Stomach smooth muscle (tissue), 2 donors: ENCODE measurements around the gene FBXW12.
A peak's percentile ranks its signal among the peaks of the same experiment; 100 is the strongest.

ENCODE experiments used
- H3K27ac ChIP-seq: one replicate; pipeline ENCODE4 v1.7.0; 2013; ENCODE audit warnings: mild to moderate bottlenecking, low read length, inconsistent platforms
- H3K27me3 ChIP-seq, 2 donors: one replicate each; pipeline ENCODE4 v1.7.0; 2013; ENCODE audit warnings: low read length in 2 of 2; ENCODE audit not compliant: insufficient read depth in 2 of 2, control insufficient read depth in 1 of 2
- H3K36me3 ChIP-seq, 2 donors: one replicate each; pipeline ENCODE4 v1.7.0; 2013; ENCODE audit warnings: low read length in 2 of 2; ENCODE audit not compliant: control insufficient read depth in 2 of 2, insufficient read depth in 2 of 2
- H3K4me1 ChIP-seq: one replicate; pipeline ENCODE4 v1.7.0; 2013; ENCODE audit warnings: low read length; ENCODE audit not compliant: control insufficient read depth, insufficient read depth
- H3K4me3 ChIP-seq, 2 donors: one replicate each; pipeline ENCODE4 v1.7.0; 2013; ENCODE audit warnings: low read length in 2 of 2
- H3K9ac ChIP-seq, 2 donors: one replicate each; pipeline ENCODE4 v1.7.0; 2013; ENCODE audit warnings: low read length in 2 of 2, mild to moderate bottlenecking in 1 of 2
- H3K9me3 ChIP-seq, 2 donors: one replicate each; pipeline ENCODE4 v1.7.0; 2013; ENCODE audit warnings: low read length in 2 of 2; ENCODE audit not compliant: control insufficient read depth in 2 of 2
- donor health status: healthy.
- donor health status: Pancreatic carcinoma.

FBXW12 gene

GRCh38 chr3:48347500-48347899 is 24.5 kb upstream of the FBXW12 start:
- no peaks in the 10 kb centered on the region for H3K4me1 ChIP-seq
- H3K9me3 ChIP-seq = no peaks in the 10 kb centered on the region

DNA sequence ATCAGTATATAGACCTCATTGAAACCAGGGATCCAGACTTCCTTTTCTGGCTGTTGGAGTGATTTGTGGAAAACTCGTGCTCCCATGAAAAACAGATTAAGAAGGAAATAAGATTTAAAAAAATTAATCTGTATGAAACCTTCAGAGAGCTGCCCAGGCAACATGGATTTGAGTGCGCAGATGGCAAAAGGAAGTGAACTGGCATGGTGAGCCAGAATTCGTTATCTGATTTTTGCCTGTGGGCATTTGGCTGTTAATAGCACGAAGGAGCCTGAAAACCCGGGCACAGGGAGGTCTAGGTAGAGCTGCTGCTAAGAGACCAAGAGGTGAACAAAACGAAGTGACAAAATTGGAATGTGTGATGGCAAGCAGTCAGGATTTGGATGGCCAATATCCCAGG is 19.5 kb upstream of the FBXW12 start:
- H3K36me3 ChIP-seq = no peaks in the 10 kb centered on the region
- H3K27ac ChIP-seq = no peak overlapping the region
- H3K27me3 ChIP-seq = peaks cover 0 to 4% of the 10 kb centered on the region in 2 donors
- H3K9me3 ChIP-seq = no peaks in the 10 kb centered on the region
- no peak overlapping the region for H3K9ac ChIP-seq
- no peak overlapping the region for H3K4me3 ChIP-seq
- H3K4me1 ChIP-seq = no peaks in the 10 kb centered on the region

More at GRCh38 chr3:48347500-48347899, 24.5 kb upstream of the FBXW12 start:
- H3K27ac ChIP-seq = no peak overlapping the region
- no peak overlapping the region for H3K4me3 ChIP-seq
- no peak overlapping the region for H3K9ac ChIP-seq
- H3K27me3 ChIP-seq = no peaks in the 10 kb centered on the region
- no peaks in the 10 kb centered on the region for H3K36me3 ChIP-seq

DNA sequence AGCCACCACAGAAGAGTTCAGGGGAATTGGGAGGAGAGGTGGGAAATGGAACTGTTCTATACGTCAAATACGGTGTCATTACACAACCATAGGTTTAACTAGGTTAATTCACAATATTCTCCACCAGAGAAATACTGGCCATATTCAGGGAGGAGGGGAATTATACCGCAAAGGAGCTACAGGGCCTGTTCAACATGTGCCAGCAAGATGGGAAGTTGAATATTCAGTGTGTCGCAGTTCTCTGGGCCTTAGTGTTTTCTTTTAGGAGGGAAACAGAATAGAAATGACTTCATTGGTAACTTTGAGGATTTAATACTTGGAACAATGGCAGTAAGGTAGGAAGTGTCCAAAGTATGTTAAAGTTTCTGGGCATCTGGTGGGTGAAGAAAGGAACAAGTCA is 18.0 kb upstream of the FBXW12 start:
- Histone ChIP-seq H3K27ac (no peak overlapping the region), H3K9ac (no peak overlapping the region), H3K27me3 (peaks cover 0 to 4% of the 10 kb centered on the region in 2 donors), H3K36me3 (no peaks in the 10 kb centered on the region), H3K9me3 (no peaks in the 10 kb centered on the region), H3K4me3 (no peak overlapping the region), H3K4me1 (no peaks in the 10 kb centered on the region)

DNA sequence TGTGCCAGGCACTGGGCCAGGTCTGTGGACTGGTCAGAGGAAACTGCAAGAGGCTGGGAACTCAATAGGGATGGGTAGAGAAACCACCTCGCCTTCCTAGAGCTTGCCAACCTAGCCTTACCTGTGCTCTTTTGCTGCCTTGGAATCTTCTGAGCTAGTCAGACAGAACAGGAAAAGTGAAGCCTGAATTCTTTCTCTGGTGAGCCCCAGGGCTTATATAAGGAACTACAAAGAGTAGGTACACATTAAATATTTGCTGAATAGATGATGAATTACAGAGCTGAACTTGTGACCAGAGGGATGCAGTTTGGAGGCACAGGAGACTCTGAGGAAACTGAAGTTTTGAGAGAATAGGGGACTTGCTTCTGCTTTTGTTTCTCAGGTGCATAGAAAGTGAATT is 15.6 kb upstream of the FBXW12 start:
- H3K9ac ChIP-seq = no peak overlapping the region
- no peaks in the 10 kb centered on the region for H3K4me1 ChIP-seq
- H3K9me3 ChIP-seq = no peaks in the 10 kb centered on the region
- H3K27ac ChIP-seq = no peak overlapping the region
- no peaks in the 10 kb centered on the region for H3K36me3 ChIP-seq
- no peak overlapping the region for H3K4me3 ChIP-seq
- H3K27me3 ChIP-seq = peaks cover 0 to 4% of the 10 kb centered on the region in 2 donors

DNA sequence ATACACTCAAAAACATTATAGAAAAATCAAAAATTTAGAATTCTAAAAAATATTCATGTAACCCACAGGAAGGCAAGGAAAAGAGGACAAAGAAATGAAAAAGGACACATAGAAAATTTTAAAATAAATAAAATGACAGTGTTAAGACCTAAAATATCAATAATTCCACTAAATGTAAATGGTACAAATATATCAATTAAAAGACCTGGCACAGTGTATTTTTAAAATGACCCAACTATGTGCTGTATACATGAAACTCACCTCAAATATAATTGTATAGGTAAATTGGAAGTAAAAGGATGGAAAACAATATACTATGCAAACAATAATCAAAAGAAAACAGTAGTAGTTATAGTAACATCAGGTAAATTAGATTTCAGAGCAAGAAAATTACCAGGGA is 10.1 kb upstream of the FBXW12 start:
- no peak overlapping the region for H3K9ac ChIP-seq
- H3K4me3 ChIP-seq = no peak overlapping the region
- no peaks in the 10 kb centered on the region for H3K27me3 ChIP-seq
- no peaks in the 10 kb centered on the region for H3K36me3 ChIP-seq
- H3K9me3 ChIP-seq = no peaks in the 10 kb centered on the region
- no peaks in the 10 kb centered on the region for H3K4me1 ChIP-seq
- no peak overlapping the region for H3K27ac ChIP-seq

- H3K9ac ChIP-seq = no peak overlapping the region
Measured at GRCh38 chr3:48364840-48365239, 7.2 kb upstream of the FBXW12 start.

DNA sequence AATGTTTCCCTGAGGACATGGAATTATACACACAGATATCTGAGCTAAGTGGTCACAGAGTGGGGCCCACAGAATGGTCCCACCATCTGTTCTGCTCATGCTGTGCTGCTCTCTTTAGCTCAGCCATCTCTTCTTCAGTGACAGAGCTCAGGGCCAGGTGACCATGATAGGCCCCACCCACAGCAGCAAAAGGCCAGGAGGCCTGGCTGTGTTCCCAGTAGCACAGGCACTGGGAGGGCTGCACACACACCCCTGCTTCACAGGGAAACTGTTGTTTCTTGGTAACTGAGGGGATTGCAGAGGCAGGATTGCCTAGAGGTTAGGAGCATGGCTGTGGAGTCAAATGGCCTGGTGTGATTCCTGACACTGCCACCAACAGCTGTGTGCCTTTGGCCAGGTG is 4.8 kb upstream of the FBXW12 start:
- Histone ChIP-seq H3K36me3 (no peaks in the 10 kb centered on the region), H3K4me3 (no peak overlapping the region), H3K27ac (no peak overlapping the region), H3K4me1 (peaks cover 2% of the 10 kb centered on the region), H3K9me3 (no peaks in the 10 kb centered on the region), H3K9ac (no peak overlapping the region), H3K27me3 (no peaks in the 10 kb centered on the region)

More at GRCh38 chr3:48364840-48365239, 7.2 kb upstream of the FBXW12 start:
- H3K36me3 ChIP-seq = no peaks in the 10 kb centered on the region
- H3K4me1 ChIP-seq = peaks cover 2% of the 10 kb centered on the region
- no peaks in the 10 kb centered on the region for H3K27me3 ChIP-seq
- no peak overlapping the region for H3K4me3 ChIP-seq
- no peaks in the 10 kb centered on the region for H3K9me3 ChIP-seq
- H3K27ac ChIP-seq = no peak overlapping the region

- H3K4me1 ChIP-seq = peaks cover 2% of the 10 kb centered on the region
- H3K36me3 ChIP-seq = no peaks in the 10 kb centered on the region
- H3K27me3 ChIP-seq = no peaks in the 10 kb centered on the region
- H3K9ac ChIP-seq = peak overlapping the region in 1 of 2 donors; percentile 21
- no peaks in the 10 kb centered on the region for H3K9me3 ChIP-seq
- no peak overlapping the region for H3K4me3 ChIP-seq
- H3K27ac ChIP-seq = peak overlapping the region; percentile 18
Measured at GRCh38 chr3:48369693-48370332, 2.2 kb upstream of the FBXW12 start.

- H3K9me3 ChIP-seq = no peaks in the 10 kb centered on the region
Measured at GRCh38 chr3:48370333-48370713, 1.7 kb upstream of the FBXW12 start.

GRCh38 chr3:48372377-48372770 is 355 bp downstream of the FBXW12 start:
- H3K36me3 ChIP-seq = no peaks in the 10 kb centered on the region

More at GRCh38 chr3:48370333-48370713, 1.7 kb upstream of the FBXW12 start:
- H3K27ac ChIP-seq = peak overlapping the region; percentile 18
- no peak overlapping the region for H3K9ac ChIP-seq
- H3K4me3 ChIP-seq = no peak overlapping the region
- H3K27me3 ChIP-seq = no peaks in the 10 kb centered on the region
- H3K36me3 ChIP-seq = no peaks in the 10 kb centered on the region
- peaks cover 2% of the 10 kb centered on the region for H3K4me1 ChIP-seq

DNA sequence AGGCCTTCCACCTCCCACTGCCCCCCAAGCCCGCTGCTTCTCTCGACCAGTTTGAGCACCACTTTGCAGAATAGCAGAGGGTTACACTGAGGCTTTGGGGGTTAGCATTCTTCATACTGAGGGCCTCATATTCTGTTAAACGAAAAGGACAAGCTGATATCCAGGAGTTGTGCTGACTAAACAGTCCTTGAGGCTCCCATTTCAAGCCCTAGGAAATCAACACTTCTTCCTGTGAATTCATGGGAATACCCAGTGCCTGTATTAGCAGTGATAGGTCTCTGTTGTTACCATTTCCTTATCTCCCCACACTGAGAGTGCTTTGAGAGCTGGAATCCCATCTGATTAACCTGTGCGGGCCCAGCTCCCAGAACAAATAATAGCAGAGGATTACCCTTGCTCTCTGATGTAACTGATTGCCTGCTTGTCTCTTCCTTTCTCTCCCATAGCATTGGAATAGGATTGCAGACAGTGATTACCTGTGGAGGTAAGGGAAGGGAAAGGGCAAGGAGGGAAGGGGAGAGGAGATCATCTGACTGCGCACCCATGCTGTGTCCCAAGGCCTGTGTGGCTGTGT is 930 bp downstream of the FBXW12 start:
- H3K36me3 ChIP-seq = no peaks in the 10 kb centered on the region
- no peak overlapping the region for H3K4me3 ChIP-seq

More at GRCh38 chr3:48372377-48372770, 355 bp downstream of the FBXW12 start:
- H3K4me1 ChIP-seq = no peaks in the 10 kb centered on the region
- no peak overlapping the region for H3K4me3 ChIP-seq
- H3K9ac ChIP-seq = no peak overlapping the region
- no peak overlapping the region for H3K27ac ChIP-seq
- no peaks in the 10 kb centered on the region for H3K9me3 ChIP-seq
- H3K27me3 ChIP-seq = no peaks in the 10 kb centered on the region

More for the DNA sequence above, 930 bp downstream of the FBXW12 start:
- Histone ChIP-seq H3K27me3 (no peaks in the 10 kb centered on the region), H3K4me1 (no peaks in the 10 kb centered on the region), H3K9me3 (no peaks in the 10 kb centered on the region), H3K27ac (no peak overlapping the region), H3K9ac (no peak overlapping the region)
